CD1c-positive myeloid dendritic cell (primary cell): Measurements from ENCODE around the gene GAD2.

Source experiments
- DNase-seq: peaks from one replicate; pipeline ENCODE4 v3.0.0-alpha.2; 2016; ENCODE audit errors: extremely low spot score

The GAD2 gene

DNA sequence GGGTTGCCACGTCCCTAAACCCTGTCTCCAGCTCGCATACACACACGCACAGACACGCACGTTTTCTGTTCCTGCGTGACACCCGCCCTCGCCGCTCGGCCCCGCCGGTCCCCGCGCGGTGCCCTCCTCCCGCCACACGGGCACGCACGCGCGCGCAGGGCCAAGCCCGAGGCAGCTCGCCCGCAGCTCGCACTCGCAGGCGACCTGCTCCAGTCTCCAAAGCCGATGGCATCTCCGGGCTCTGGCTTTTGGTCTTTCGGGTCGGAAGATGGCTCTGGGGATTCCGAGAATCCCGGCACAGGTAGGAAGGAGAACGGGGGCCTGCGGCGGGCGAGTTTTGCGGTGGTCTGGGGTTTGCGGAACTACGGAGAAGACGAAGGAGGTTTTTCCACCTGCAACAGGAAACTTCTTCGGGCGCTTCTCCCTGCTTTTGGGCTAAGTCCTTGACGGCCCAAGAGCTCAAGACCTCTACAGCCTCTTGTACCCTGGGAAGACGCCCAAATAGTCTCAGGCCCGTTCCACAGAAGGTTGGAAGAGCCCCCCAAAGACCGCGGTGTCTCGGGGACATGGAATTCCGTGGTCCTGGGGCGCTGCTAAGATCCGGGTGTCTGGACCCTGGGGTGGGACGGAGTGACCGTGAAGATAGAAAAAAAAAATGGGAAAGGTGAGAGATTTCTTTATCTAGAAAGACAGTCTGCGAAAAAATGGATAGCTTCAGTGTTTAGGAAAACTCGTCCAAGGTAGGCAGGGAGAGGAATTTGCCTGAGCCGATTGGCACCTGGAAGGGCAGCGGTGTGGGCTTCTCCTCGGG, at the start of gene GAD2:
GAD2 (plus strand) TSS at position 190 of the 811 bp plus-strand sequence; CDS start at position 226, 36 bp downstream.
- no peak for DNase-seq

DNA sequence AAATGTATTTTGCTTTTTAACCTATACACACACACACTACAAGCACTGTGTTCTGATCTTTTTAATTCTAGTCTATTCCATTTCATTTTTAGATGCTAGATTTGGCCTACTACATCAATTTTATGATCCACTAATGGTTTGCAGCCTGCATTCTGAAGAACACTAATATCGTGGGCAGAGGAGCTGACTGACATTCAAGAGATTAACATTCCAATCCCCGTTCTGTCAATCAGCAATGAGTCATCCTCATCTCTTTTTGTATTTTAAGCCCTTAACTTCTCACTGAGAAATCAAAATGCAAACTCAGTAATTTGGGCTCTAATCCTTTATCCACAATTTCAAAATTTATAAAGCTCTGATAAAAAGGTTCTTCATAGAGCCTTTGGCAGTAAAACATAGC, 47.1 kb upstream of the GAD2 start:
- DNase-seq: no peak

DNA sequence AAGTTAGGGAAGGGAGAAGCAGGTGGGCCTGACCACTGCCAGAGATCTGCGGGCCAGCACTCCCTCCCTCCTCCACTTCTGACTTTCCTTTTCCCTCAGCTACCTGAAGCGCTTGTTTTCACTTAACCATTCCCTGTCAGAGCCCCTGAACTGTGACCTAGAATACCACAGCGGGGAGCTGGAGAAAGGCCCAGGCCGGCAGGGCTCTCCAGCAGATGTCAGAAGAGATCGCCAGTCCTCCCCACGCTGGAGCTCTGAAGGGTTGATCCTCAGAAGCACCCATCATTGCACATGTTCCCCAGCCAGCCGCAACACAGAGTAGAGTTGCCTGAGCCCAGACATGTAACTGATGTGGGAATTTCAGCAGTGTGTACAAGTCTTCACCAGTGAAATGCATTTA, 44.4 kb upstream of the GAD2 start:
- no peak for DNase-seq

DNA sequence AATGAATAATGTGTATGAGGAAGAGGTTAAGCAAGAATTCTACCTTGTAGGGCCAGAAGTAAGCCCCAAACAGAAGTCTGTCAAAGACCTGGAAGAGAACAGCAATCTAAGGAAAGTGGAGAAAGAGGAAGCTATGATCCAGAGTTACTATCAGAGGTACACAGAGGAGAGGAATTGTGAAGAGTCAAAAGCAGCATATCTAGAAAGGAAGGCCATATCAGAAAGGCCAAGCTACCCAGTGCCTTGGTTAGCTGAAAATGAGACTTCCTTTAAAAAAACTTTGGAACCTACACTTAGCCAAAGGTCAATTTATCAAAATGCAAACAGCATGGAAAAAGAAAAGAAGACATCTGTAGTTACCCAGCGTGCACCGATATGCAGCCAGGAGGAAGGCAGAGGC, 42.7 kb upstream of the GAD2 start:
- no peak for DNase-seq

DNA sequence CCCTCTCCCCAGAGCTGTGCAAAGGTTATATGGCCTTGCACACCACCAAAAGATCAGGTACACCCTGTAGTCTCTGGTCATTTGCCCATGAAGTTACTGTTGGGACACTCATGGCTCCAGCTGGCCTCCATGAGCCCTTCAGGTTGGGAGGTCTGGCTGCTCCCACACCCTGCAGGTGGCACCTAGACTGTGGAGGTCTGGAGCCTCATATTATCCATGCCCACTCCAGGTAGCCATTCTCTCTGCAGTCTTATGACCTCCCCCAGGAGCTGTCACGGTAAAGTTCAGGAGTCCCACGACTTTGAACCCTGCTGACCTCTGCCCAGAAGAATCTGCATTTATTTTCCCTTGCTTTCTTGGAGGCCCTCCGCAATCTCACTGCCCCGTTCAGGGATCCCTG, 39.2 kb upstream of the GAD2 start:
- no peak for DNase-seq

DNA sequence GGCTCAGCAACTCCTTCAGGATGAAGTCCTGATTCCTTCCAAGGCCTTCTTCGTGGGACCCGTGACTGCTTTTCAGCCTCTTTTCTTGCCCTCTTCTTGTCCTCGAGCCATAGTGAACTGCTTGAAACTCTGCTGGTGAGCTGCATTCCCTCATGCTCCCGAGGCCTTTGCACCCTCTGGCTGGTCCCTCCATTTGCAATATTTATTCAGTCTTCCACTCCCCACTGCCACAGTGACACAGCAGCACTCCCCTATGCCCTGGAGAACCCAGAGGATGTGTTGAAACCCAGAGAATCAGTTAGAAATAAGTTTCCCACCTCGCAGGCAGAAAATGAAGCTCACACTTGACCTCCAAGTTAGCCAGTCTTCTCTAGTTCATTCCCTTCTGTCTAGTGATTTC, 22.3 kb upstream of the GAD2 start:
- no peak for DNase-seq

DNA sequence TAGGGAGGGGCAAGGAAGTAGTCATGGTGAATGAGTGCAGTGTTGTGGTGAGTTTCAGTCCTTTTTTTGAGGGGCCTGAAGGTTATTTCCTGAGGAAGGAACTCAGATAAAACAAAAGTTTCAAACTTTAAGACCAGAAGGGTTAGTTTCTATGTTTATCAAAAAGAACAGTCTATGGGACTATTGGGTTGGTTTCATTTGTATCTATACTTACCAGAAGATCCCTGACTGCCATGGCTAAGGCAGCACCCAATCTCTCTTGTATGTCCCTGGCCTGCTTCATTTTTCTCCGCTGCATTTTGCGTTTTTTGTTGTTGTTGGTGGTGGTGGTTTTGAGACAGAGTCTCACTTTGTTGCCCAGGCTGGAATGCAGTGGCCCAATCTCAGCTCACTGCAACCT, 19.3 kb upstream of the GAD2 start:
- no peak for DNase-seq

DNA sequence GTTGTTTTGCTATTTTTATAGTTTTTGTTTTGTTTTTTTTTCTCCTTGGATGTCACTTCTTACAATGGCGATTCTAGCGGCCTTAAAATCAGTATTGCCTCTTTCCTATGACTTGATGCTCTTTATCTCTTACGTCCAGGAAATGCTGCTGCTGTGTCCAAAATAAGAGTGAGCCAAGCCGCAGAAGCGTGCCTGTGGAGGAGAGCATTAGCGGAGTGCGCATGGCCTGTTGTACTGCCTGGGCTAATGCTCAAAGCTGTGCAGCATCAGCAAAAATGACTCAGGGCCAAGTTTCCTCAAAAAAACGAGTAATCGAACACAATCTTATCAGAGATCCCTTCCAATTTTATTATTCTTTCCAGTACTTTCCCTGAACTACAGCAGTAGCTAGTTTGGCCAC, 18.5 kb upstream of the GAD2 start:
- DNase-seq: no peak

DNA sequence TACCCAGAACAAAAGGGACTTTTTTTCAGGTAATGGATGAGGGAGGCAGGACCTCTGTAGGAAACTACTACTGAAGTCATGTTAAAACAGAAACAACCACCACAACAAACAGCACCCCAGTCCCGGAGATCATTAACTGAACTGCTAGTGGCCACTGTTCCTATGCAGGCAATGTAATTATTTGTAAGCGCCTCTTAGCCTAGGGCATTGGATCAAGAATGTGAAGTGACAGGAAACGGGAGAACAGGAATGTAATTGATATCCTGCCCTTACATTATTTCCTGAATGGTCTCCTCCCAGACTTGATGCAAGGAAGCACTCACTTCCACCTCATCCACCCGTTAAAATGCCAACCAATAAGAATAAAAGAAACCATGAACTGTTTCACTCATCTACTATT, 16.7 kb upstream of the GAD2 start:
- no peak for DNase-seq

DNA sequence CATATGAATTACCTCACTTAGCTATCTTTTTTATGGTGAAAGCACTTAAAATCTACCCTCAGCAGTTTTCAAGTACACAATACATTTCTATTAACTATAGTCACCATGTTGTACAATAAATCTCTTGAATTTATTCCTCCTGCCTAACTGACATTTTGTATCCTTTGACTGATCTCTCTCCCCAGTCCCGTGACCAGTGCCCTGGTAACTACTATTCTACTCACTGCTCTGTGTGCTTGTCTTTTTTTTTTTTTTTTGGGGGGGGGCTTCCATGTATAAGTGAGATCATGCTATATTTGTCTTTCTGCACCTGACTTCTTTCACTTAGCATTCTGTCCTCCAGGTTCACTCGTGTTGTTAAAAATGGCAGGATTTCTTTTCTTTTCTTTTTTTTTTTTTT, 11.4 kb upstream of the GAD2 start:
- DNase-seq: no peak

DNA sequence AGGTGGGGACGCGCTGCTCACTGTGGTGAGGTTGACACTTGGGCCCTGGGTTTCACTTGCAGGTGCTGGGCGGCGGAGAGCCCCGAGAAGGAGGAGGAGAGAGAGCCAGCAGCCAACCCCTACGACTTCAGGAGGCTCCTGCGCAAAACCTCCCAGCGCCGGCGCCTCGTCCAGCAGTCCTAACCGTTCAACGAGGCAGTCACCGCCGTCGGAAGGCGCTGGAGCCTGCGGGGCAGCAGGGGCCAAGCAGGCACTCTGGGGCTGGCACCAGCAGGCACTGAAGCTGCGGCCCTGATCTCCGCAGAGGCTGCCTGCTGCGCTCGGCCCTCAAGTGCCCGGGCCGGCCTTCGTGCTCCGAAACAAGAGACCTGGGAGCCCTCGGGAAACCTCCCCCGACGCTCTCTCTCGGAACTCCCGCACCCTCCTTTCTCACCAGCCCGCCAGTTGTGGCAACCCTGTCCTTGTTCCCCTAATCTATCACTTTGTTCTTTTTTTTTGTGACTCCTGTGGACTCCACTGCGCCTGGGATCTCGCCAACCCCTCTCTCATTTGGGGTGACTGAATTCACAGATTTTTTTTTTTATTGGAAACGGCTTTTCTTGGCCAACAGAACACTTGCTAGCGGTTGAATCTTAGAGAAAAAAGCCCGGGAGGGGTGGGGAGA, 4.7 kb upstream of the GAD2 start:
- DNase-seq: no peak

DNA sequence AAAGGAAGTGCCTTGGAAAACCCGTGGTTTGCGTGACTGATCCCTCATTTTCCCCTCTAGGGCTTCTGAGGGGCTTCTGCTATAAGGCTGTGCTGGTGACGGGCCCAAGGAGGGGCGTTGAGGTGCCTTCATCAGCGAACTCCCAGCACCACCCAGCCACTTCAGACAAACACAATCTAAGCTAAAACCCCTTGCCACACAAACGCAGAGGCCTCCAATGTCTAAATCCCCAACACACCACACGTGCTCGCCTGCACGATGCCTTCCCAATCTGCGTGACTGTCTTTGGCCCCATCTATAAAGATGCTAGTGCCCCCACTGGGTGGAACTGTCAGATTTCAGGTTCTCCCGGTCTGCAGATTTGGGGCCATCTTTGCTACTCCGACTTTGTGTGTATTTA, 4.1 kb upstream of the GAD2 start:
- no peak for DNase-seq

DNA sequence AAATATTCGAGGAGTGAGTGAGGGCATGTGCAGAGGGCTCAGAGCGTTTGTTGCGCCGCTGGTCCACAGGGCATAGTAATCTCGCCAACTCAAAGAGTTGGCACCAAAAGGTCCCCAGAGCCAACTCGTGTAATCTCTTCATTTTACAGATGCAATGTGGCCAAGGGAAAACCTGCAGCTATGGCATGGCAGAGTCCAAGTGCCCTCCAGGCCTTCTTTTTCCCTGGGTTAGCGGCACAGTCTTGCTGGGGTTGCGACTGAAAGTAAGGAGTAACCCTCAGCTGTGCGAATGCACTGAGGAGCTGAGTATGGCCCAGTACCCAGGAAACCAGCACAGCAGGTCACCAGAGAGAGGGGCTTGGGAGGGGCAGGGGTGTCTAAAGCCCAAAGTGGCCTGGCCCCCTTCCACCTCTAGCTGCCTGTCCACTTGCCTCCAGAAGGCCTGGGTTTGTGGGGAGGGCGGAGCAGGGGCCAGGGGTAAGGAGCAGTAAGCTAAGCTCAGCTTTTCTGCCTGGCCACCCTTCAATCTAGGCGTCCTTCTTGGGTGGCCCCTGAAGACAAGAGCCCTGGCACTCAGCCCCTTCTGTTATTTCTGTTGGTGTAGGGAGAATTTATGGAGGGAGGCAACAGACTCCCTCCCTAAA, 3.3 kb upstream of the GAD2 start:
- no peak for DNase-seq

DNA sequence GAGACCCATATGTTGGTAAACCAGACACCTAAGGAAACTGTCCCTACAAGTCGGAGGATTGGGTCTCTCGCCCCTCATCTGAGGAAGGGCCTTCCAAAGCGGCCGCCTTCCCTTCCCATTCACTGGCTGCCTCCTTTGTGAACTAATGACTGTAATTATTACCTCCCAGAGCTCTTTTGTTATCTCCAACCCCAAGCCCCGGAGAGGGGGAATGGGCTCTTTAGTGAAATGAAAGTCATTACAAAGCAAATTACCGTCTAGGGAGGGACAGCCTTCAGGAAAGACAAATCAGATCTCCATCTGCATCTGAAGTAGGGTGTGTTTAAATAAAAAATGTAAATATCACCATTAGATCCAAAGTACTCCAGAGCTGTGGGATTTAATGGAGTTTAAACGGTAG, 2.6 kb upstream of the GAD2 start:
- no peak for DNase-seq

DNA sequence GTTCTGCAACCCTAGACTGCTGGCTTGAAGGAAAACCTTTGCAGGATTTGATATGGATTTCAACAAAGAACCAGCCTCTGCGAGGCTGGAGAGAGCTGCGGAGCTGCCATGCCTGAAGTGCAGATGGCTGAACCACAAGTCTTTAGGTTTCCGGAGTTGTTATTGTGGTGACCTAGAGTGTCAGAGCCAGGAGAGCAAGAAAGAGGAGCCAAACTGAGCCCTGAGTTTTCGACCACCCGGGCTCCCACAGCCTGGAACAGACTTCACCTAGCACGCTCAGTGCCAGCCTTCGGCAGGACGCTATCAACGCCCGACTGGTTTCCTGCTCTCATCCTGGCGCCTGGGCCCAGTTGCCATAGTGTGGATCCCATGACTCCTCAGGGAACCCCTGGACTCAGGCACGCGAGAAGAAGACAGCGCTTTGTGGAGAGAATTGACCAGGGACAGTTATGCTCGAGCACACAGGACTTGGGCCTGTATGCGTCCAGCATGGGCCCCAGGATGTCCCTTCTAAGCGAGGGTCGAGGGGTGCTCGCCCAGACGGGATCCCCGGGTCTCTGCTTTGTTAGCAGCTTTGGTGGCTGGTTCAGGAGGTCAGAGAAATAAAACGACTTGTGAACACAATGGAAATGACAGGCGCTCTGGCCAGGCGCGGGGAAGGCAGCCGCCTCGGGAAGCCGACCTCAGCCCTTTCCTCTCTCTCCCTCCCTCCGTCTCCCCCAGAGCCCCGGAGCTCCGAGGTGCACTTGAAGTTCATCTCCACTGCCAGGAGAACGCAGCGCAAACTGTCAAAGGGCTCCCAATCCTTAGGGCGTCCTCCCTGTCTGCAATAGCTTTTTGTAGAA, 1.8 kb upstream of the GAD2 start:
- DNase-seq: no peak

DNA sequence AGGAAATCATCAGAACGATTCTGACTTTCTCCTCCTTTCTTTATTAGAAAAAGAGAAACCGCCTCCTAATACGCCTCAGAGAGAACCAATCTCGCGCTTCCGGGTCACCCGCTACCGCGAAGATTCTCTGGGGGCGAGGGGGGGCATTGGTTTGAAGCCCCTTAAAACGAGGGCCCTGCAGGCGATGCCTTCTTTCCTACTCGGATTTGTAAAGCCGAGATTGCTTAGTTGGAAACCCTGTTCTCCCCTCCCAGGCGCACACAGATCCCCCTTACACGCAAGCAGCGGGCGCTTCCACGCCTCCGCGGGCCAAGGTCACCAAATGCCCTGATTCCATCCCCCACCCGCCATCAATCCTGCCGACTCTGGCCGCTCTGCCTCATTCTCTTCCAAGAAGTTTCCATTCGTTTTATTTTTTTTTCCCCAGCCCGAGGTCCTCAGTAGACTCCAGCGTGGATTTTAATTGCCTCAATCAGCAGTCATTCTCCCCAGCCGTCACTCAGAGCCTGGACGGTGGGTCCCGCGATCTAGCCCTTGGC, 1.1 kb upstream of the GAD2 start:
- DNase-seq: no peak

DNA sequence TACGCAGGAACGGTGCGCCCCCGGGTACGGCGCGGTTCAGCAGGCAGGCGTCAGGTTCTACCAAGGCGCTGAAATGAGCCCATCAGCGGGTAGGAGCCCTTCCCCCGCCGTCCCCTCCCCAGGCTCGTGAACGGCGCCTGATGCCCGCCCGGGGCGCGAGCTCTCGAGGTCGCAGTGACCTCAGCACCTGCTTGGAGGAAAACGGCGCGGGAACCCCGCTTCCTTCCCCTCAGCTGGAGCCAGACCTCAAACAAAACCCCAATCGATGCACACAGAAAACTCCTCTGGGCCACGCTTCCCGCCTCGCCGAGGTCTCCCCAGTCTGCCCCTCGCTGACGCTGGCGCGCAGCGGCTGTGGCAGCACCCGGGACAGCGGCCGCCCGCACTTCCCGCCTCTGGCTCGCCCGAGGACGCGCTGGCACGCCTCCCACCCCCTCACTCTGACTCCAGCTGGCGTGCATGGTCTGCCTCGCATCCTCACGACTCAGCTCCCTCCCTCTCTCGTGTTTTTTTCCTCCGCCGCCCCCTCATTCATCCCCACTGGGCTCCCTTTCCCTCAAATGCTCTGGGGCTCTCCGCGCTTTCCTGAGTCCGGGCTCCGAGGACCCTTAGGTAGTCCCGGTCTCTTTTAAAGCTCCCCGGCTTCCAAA, 514 bp upstream of the GAD2 start:
- peak; percentile 11 for DNase-seq

DNA sequence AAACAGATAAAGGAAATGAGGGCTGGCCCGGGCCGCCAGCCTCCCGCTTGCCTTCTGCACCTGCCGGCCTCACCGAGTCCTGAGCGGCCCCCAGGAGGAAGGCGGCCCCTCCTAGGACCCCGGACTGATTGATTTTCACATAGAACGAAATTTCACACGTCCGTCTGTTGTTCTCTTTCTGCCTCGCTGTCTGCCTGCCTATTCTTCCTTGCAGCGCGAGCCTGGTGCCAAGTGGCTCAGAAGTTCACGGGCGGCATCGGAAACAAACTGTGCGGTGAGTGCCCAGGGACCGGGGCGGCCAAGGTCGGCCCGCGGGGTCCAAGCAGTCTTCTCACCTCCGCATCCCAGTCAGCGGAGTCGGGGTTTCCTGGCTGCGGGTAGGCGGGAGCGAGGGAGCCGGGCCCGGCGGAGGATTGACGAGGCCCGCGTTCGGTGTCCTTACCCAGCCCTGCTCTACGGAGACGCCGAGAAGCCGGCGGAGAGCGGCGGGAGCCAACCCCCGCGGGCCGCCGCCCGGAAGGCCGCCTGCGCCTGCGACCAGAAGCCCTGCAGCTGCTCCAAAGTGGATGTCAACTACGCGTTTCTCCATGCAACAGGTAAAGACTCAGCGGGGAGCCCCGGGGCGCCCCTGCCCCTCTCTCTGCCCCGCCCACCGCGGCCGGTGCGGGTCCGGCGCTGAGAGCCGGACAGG, 967 bp downstream of the GAD2 start:
- DNase-seq: no peak

DNA sequence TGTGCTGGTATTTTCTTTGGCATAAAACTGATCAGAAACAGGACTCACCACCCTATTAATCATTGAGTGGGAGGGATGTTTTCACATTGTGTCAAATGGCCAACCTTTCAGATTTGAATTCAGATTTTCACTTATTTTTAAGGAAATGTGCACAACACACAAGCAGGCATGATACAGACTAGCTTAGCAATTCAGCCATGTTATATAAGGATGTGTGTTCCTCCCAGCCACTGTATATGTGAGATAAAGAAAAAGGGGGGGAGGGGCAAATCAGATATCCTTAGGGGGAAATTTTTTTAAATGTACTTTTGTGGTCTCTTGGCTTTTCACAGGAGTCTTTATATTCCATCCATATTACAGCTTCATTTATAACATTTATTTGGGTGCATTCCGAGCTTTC, 3.1 kb downstream of the GAD2 start:
- DNase-seq: no peak

DNA sequence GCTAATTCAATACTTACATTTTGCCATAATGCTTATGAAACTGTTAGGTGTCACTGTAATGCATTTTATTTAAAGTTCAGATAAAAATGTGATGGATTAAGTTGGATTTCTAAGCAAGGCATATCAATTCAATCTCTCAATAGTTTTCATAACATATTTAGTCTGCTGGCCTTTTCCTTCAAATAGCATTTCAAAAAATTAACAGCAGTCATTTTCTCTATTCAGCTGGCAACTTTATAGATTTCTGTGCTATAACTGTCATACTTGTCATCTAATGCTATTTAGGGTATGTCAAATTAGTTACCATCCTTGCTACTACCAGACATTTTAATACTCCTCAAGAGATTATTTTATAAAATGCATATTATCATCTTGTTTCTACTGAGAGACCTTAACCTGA, 4.3 kb downstream of the GAD2 start:
- no peak for DNase-seq

DNA sequence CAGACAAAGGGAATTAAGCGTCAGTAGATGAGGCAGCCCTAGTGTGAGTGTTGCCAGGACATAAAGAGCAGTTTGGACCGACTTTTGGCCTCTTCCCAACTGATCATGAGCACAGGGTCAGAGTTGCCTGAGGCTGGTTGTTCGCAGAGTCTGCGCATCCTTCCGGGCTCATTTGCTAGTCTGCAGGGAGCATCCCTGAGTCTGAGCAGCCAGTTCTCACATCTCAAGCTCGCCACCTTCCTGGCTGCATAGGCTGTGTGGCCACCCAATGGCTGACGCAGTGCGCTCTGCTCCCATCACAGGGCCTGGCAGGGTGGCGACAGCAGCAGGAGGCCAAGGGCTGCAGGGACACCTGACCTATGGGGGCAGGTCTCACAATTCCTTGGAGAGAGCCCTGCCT, 5.0 kb downstream of the GAD2 start:
- DNase-seq: no peak
